NCI-H146 treated with DMSO at 0.1 percent for 48 hours (cell line): ENCODE data around the gene FRG1.
"Not testable (repeated sequence)": the region's sequence is repeated elsewhere in the genome, so short reads cannot be mapped to it uniquely, and the experiment has no call there.

Source experiments
- DNase-seq: peaks from one replicate; lab custom pipeline; 2025; ENCODE audit not compliant: unreplicated experiment; lab: John Stamatoyannopoulos, UW

The FRG1 gene

DNA sequence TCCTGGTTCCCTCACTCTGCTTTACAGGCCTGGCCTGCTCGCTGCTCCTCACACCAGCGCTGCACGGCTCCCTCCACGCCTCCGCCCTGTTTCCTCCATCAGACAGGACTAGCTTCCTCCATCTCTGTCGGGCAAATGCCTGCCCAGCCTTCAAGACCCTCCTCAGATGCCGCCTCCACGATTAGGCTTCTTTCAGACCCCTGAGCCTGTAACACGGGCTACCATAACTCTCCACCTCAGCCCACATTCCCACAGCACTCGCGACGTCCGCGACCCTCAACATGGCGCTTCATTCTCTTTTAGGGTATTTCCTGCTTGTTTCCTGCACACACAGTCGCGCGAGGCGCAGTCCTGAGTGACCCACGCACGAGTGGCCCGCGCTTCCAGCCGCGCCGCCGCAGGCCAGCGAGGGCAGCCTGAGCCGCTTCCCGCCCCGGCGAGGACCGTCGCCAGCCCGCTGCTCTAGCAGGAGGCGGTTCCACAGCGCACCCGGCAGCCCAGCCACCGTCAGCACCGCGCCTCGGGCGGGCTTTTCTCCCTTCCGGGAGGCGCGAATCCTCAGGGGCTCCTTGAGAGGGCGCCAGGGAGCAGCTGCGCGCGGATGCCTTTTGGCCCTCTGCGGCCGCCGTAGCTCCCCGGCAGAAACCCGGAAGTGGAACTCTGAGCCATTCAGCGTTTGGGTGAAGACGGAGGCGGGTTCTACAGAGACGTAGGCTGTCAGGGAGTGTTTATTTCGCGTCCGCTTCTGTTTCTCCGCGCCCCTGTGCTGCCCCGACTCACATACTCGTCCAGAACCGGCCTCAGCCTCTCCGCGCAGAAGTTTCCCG is at the start of gene FRG1:
Gene FRG1 (plus strand): TSS at position 695 of the 827 bp plus-strand sequence. CDS start 138 bp downstream, outside the sequence.
- DNase-seq = no peak

DNA sequence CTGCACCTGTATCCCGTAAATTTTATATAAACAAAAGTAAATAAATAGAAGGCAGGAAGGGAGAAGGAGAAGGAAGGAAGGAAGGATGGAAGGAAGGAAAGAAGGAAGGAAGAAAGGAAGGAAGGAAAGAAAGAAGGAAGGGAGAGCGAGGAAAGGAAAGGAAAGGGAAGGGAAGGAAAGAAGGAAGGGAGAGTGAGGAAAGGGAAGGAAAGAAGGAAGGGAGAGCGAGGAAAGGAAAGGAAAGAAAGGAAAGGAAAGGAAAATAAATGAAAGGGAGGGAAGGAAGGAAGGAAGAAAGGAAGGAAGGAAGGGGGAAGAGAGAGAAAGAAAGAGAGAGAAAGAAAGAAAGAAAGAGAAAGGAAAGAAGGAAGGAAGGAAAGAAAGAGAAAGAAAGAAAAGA is 43.0 kb upstream of the FRG1 start:
- DNase-seq = no peak

DNA sequence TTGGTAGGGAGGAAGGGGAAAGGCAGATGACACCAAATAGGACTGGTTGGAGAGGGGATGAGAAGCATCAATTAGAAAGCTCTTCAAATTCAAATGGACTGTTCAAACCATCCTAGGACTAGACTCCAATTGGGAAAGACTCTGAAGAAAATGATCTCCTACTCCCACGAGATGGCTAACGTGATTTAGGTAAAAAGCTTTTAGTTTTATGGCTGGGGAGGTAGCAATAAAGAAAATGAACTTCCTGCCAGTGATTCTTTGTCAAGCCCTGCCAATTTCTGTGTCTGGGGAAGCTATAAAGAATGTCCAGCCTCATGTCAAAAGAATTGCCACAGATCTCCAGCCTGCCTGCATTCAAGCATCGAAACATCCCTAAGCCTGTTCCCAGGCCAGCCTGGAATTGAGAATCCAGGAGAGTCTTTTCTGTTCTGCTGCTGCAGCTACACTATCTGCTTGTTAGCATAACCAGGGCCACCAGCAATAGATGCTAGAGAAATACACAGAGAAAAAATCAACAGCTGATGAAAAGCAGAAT is 41.1 kb upstream of the FRG1 start:
- DNase-seq = not testable (repeated sequence)

DNA sequence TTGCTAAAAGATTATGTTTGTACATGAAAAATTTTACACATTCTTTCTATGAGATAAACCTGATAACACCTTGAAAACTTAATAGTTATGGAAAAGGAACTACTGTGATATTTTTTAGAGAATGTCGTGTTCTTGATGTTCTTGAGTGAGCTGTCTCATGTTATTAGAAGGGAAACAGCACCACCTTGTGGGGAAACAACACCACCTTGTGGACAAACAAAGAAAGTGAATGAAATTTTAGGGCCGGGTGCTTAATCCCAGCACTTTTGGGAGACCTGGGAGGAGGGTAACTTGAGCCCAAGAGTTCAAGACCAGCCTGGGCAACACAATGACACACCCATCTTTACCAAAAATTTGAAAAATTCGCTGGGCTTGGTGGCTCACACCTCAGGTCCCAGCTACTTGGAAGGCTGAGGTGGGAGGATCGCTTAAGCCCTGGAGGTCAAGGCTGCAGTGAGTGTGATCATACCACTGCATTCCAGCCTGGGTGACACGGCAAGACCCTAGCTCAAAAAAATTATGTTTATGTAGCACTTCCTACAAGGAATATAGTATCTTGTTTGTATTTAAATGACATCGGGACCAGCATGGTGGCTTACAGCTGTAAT is 36.1 kb upstream of the FRG1 start:
- not testable (repeated sequence) for DNase-seq

DNA sequence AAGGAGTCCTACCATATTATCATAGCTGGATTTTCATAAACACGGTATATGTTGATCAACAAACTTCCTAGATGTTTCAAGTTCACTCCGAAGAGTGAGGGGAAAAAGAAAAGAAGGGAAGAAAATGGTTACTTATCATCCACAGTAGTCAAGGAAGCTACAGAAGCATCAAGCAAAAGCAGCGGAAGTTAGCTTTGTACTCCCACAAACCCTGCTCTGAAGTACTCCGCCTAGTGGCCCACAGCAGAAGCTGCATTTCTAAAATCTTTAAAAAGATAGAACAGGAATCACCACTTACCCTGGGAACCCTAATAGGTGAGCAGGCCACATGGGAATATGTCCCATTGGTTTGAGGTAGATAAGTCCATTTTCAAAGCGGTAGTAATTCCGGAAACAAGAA is 28.5 kb upstream of the FRG1 start:
- DNase-seq = no peak

DNA sequence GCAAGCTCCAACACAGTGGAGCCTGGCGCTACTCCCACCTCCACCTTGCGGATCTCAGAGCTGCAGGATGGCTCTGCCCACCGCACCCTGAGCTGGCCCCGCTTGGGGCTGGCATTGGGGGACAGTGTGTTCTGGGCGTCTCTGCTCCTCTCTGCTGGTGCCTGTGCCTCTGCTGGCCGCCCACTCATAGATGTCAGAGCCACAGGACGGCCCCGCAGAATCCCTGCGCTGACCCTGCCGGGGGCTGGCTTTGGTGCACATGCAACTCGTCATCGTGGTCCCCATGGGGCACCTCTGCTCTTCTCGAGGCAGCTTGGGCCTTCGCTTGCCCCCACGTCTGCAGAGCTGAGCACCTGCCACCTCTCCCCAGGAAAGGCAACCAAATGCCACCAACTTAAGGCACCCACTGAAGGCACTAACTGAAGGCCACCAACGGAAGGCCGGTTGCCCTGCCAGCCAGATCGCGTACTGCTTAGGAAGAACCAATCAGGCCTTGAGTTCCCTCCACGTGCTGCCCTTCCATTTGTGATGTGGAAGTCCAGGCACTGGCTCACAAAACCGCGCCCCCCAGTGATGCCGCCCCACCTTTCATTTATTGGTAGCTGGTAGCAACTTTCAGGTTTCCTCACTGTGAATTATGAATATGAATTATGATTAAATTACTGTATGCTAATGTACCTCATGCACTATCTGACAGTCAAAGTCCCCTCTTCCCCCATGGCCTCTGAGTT is 23.3 kb upstream of the FRG1 start:
- DNase-seq = no peak

DNA sequence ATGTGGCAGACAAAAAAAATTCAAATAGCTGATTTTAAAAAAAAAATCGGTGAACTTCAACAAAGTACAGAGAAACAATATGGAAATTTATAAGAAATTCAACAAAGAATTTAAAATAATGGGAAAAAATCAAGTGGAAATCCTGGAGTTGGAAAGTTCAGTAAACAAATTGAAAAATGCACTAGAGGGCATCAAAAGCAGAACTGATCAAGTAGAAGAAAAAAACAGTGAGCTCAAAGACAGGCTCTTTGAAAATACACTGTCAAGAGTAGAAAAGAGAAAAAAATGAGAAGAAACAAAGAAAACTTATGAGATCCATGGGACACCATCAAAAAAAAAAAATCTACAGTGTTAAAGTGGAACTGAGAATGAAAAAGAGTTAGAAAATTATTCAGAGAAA is 19.6 kb upstream of the FRG1 start:
- DNase-seq = no peak

DNA sequence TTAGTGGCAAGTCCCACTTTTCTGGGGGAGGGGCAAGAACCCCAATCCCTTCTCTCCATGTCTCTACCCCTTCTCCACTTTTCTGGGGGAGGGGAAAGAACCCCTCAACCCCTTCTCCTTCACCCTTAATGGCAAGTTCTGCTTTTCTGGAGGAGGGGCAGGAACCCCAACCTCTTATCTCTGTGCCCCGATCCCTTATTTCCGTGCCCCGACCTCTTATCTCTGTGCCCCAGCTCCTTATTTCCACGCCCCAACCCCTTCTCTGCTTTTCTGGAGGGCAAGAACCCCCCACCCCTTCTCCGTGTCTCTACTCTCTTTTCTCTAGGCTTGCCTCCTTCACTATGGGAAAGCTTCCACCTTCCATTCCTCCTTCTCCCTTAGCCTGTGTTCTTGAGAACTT is 13.9 kb upstream of the FRG1 start:
- DNase-seq = not testable (repeated sequence)

DNA sequence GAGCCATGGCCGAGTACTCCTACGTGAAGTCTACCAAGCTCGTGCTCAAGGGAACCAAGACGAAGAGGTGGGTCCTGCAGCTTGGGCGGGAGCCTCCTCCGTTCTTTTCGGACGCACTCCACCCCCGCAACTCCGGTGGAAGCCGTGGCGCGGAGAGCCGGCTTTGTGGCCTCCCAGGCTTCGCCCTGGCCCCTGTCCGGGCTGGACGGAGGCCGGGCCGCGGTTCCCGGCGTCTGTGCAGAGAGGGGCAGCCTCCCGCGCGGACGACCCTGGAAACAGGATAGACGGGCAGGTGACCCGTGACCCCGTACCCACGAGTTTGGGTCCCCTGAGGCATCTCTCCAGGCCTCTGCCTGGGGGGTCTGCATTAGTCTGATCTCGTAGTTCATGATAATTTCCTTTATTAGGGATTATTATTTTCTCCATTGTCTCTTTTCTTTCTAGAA is 356 bp downstream of the FRG1 start:
- DNase-seq = no peak

DNA sequence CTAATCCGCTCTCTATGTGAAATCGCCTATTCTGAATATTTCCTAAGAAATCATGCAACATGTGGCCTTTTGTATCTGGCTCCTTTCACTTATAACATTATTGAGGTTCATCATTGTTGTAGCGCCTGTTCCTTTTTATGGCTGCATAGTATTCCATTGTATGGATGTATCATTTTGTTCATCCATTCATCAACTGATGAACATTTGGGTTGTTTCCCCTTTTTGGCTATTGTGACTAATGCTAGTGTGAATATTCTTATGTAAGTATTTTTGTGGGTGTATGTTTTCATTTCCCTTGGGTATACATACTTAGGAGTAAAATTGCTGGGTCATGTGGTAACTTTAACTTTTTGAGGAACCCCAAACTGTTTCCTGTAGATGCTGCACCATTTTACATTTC is 1.7 kb downstream of the FRG1 start:
- not testable (repeated sequence) for DNase-seq

DNA sequence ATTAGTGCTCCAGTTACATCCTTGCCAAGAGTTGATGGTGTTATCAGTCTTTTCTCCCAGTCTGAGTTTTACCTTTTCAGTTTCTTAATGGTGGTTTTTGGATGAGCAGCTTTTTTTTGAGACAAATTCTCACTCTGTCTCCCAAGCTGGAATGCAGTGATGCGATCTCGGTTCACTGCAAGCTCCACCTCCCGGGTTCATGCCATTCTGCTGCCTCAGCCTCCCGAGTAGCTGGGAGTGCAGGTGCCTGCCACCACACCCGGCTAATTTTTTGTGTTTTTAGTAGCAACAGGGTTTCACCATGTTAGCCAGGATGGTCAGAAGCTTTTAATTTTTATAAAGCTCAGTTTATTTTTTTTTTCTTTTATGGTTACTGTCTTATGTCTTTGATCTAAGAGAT is 3.4 kb downstream of the FRG1 start:
- not testable (repeated sequence) for DNase-seq

DNA sequence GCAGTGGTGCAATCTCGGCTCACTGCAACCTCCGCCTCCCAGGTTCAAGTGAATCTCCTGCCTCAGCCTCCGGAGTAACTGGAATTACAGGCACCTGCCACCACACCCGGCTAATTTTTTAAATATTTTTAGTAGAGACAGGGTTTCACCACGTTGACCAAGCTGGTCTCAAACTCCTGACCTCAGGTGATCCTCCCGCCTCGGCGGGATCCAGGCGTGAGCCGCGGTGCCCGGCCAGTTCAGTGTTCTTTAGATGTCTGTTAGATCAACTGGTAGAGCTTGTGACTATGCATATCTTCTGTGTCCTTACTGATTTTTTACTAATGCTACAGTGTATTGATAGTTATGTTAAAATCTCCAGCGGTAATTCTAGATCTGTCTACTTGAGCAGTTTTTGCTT is 6.2 kb downstream of the FRG1 start:
- not testable (repeated sequence) for DNase-seq

DNA sequence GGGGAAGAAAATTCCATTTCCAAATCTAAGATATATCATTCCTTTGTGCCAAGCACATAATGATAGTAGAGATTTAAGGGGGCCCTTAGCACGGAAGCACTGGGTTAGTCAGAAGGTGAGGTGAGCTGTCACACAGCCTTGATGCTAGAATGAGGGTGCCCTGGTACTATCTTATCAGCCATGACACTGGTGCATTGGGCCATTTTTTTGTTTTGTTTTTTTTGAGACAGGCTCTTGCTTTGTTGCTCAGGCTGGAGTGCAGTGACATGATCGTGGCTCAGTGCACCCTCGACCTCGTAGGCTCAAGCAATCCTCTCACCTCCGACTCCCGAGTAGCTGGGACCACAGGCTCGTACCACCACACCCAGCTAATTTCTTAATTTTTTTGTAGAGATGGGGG is 7.8 kb downstream of the FRG1 start:
- DNase-seq = not testable (repeated sequence)

DNA sequence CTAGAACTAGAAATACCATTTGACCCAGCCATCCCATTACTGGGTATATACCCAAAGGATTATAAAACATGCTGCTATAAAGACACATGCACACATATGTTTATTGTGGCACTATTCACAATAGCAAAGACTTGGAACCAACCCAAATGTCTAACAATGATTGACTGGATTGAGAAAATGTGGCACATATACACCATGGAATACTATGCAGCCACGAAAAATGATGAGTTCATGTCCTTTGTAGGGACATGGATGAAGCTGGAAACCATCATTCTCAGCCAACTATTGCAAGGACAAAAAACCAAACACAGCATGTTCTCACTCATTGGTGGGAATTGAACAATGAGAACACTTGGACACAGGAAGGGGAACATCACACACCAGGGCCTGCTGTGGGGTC is 28.6 kb downstream of the FRG1 start:
- not testable (repeated sequence) for DNase-seq

DNA sequence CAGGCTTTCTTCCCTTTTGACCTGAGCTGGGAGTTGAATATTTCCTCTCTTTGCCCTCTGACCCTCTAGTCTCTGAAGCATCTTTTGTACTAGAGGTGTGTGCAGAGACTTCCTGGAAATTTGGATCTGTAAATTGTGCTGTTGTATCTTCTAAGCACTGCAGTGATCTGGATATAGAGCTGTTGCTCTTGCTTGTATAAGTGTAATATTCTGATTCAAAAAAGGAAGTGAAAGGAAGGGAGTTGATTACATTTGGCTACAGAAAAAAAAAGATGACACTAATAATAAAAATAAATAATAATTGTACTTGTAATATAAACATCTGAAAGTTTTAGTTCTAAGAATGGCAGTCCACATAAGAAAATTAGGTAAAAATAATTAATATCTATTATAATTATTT is 33.0 kb downstream of the FRG1 start:
- no peak for DNase-seq

DNA sequence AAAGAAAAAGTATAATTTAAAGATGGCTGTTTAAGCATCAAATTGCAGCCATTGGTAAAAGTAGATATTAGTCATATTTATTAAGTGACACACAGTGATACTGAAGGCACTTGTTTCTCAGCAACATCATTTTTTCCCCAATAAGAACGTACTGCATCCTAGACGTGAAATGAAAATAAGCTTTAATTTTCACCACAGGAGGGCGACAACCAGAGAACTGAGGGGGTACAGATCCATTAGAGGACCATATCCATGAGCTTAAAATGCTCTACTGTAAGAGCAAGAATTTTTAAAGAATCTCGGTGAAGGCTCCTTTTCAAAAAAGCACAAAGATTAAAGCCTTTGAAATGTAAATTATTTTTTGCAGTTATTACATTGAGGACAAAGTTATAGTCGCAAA is 33.4 kb downstream of the FRG1 start:
- DNase-seq = no peak

DNA sequence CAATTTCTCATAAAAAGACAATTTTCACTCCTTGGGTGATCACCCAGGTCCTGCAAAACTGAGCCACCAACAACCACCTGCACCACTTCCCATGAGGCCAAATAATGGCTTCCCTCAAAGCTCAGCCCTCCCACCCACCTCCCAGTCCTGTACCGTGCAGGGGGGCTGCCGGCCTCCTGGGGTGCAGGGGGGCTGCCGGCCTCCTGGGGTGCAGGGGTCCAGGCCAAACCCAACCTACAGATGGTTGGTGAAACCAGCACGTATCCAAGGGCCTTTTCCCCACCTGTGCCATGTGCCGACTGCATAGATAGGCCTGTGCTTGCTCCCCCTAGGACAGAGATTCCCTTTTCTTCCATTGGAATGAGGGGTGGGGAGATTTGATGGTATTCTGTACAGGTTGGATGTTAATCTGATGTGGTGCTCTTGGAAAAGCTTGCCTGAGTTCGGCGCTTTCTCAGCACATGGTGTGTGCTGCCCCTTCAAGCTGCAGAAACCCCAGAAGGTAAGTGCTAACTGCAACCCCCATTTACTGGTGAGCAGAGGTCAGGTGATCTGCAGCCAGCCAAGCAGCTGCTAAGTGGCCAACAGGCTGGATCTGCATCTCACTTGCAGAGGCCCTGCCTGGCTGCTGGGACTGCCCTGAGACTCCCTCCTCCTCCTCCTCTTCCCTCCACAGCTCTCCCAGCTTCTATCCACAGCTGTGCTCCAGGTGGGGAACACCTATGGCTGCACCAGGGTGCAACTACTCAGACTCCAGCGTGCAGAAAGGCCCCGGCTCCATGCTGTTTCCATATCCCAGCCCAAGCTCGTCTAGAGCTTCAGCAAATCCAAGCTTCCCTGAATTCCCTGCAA is 38.8 kb downstream of the FRG1 start:
- DNase-seq = no peak

DNA sequence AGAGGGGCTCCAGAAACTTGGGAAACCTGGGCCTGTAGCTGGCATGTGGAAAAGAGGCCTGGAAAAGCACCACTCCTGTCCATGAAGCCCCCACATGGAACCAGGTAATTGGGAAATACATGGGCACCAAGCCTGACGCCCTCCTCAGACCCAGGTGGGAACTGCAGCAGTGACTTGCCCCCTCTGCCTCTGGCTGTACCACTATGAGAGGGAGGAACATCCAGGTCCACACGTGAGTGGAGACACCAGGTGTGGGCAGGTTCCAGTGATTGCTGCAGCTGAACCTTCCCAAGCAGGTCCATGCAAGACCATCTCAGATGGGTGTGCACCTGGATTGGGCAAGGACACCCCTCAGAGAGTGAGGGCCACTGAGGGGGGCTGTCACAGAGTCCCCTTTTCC is 39.6 kb downstream of the FRG1 start:
- DNase-seq = not testable (repeated sequence)

DNA sequence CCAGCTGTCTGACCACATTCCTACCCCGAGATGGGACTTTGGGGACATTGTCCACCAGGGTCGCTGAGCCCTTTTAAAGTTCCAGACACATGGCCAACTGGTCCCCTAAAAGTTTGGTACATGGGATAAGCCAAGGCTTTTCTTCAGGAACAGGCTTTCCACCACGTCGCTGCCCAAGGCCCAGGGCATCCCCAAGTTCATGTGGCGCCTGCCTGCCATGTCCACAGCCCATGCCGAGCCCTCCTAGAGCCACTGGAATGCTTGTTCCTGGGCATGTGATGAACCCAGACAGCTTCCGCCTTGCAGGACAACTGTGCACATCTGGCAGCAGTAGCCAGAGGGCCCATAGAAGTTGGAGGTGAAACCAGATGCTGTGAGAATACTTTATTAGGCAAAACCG is 41.3 kb downstream of the FRG1 start:
- DNase-seq = no peak

DNA sequence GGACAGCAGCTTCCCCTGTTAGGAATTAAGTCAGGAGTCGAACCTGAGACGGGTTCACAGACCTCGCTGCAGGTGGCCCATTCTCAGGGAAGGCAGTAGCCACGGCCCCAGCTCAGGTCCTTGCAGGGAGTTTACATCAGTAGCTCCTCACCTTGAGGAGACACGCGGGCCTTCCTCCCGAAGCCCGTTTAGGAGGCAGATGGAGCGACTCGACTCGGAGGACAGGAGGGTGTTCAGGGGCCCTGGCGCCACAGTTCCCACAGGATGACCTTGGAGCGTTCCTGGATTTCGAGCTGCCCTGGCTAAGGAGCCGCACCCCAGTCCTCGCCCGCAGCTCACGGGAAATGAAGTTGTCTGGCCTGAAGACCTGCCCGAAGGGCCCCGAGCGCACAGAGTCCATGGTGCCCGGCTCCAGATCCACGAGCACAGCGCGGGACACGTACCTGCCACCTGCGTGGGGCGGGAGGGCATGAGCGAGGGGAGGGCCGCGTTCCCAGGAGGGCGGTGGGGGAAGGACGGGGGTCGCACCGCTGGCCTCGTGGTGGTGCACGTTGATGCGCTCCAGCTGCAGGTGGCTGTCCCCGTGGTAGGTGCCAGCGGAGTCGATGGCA is 43.3 kb downstream of the FRG1 start:
- not testable (repeated sequence) for DNase-seq
